HepG2 (cell line): Measurements from ENCODE around the gene DAB1. TPM values are rescaled to one million over a fixed set of nuclear protein-coding genes. Genes with fewer than 3 reads are reported as not detected.

Source experiments
- ATAC-seq: fragments of 200-7000 bp; cut with Tn5 transposase; 3 replicates; pipeline ENCODE4 v1.9.1; 2020; ENCODE audit warnings: mild to moderate bottlenecking, moderate library complexity
- BruUV-seq: library from RNA; stranded (reverse); fragments of 400-500 nt; replicated peaks from 2 replicates; lab custom pipeline; 2021; lab: Mats Ljungman, UMichigan
- CTCF ChIA-PET: fragments of 300-600 bp; formaldehyde crosslinking; extraction: SDS; loops from one replicate; lab custom pipeline; 2021; ENCODE audit warnings: low total read pairs, inconsistent platforms, low intra/inter-chr PET ratio; lab: Yijun Ruan, JAX
- POLR2A ChIA-PET: fragments of 350-600 bp; sonication (Branson Sonifier 250); formaldehyde crosslinking; loops from one replicate; lab custom pipeline; 2020; ENCODE audit warnings: antibody characterized with exemption, inconsistent platforms; lab: Yijun Ruan, JAX
- DNase-seq: peaks from one replicate; pipeline ENCODE4 v3.0.0-alpha.2; 2015; ENCODE audit warnings: low spot score
- FAIRE-seq: peaks from 3 replicates; lab custom pipeline; 2011; peaks lifted over from hg19 to GRCh38; lab: Jason Lieb, UNC
- H2AFZ ChIP-seq: one replicate; pipeline ENCODE4 v1.6.1; 2011; ENCODE audit warnings: low read length, inconsistent platforms
- H3K27ac ChIP-seq: fragments of 300-600 bp; 3 replicates; pipeline ENCODE4 v1.8.0; 2011; ENCODE audit warnings: mixed run types, mild to moderate bottlenecking, mixed read lengths, low read length, inconsistent platforms; ENCODE audit not compliant: insufficient read depth; ENCODE audit errors: extremely low read length
- H3K27me3 ChIP-seq, 2 experiments: fragments of 200-600 bp in 1 of 2; 2 replicates in 1 of 2; 3 replicates in 1 of 2; pipeline versions ENCODE4 v1.6.0 to v1.8.0; 2011; ENCODE audit warnings: low read length in 2 of 2, mild to moderate bottlenecking in 2 of 2, moderate library complexity in 2 of 2, inconsistent platforms in 1 of 2; ENCODE audit not compliant: insufficient read depth in 2 of 2, control insufficient read depth in 1 of 2
- H3K36me3 ChIP-seq, 2 experiments: fragments of 200-600 bp in 1 of 2; replicated peaks in 1 of 2; 2 replicates in 1 of 2; 3 replicates in 1 of 2; pipeline versions ENCODE4 v1.5.1 to v1.8.0; 2011; ENCODE audit warnings: low read length in 2 of 2, inconsistent platforms in 1 of 2; ENCODE audit not compliant: insufficient read depth in 2 of 2, control insufficient read depth in 1 of 2
- H3K4me1 ChIP-seq: 2 replicates; pipeline ENCODE4 v1.5.1; 2012; ENCODE audit warnings: low read length, inconsistent platforms; ENCODE audit not compliant: insufficient read depth
- H3K4me2 ChIP-seq: 2 replicates; pipeline ENCODE4 v1.6.0; 2011; ENCODE audit warnings: low read depth, low read length, inconsistent platforms
- H3K4me3 ChIP-seq, 3 experiments: fragments of 200-600 bp in 1 of 3; sonication (generic), shearing (Covaris generic) in 1 of 3; replicated peaks in 1 of 3; 2 replicates each; pipeline ENCODE4 v1.5.1; 2011 to 2016; ENCODE audit warnings: low read length in 3 of 3, inconsistent platforms in 2 of 3, low read depth in 2 of 3, mild to moderate bottlenecking in 2 of 3, control low read depth in 1 of 3, mixed read lengths in 1 of 3; ENCODE audit not compliant: insufficient read depth in 1 of 3
- H3K79me2 ChIP-seq: one replicate; pipeline ENCODE4 v1.6.1; 2011; ENCODE audit warnings: low read length, inconsistent platforms; ENCODE audit not compliant: insufficient read depth
- H3K9ac ChIP-seq: 2 replicates; pipeline ENCODE4 v1.6.0; 2011; ENCODE audit warnings: mild to moderate bottlenecking, low read depth, low read length, inconsistent platforms; ENCODE audit not compliant: insufficient read depth
- H3K9me3 ChIP-seq: 2 replicates; pipeline ENCODE4 v1.5.1; 2012; ENCODE audit warnings: mild to moderate bottlenecking, low read length
- H4K20me1 ChIP-seq: 2 replicates; pipeline ENCODE4 v1.6.0; 2011; ENCODE audit warnings: inconsistent platforms, mild to moderate bottlenecking, low read length, moderate library complexity; ENCODE audit not compliant: insufficient read depth
- CHD4 ChIP-seq: fragments of 200-600 bp; sonication (generic); IDR thresholded peaks from 2 replicates; pipeline ENCODE4 v1.7.0; 2017; ENCODE audit warnings: mild to moderate bottlenecking, low read length, borderline replicate concordance
- ZIK1 ChIP-seq: sonication (generic); formaldehyde crosslinking; IDR thresholded peaks from 2 replicates; pipeline ENCODE4 v1.5.0; 2020; ENCODE audit warnings: mild to moderate bottlenecking, low read depth, missing genetic modification reagents, borderline replicate concordance
- ZSCAN12 ChIP-seq: sonication (generic); formaldehyde crosslinking; IDR thresholded peaks from 2 replicates; pipeline ENCODE4 v1.9.0; 2021; ENCODE audit warnings: mild to moderate bottlenecking, missing genetic modification reagents
- WGBS: methylation state at CpG from one replicate; pipeline ENCODE4 v1.1.6; 2017; ENCODE audit warnings: low lambda C conversion rate; 5-methylcytosine and 5-hydroxymethylcytosine counted together
- in situ Hi-C: cut with HindIII; loops from 2 replicates; pipeline ENCODE4 v1.10.0; 2017; ENCODE audit warnings: low pct_unique_long_range_greater_than_20kb; ENCODE audit not compliant: extremely low pct_ligation_motif_present
- intact Hi-C: fragments of 100-400 bp; cut with micrococcal nuclease; formaldehyde crosslinking; loops from one replicate; pipeline ENCODE4 v1.10.0; 2022; ENCODE audit not compliant: unreplicated experiment
- polyA plus RNA-seq, 8 experiments: library from polyadenylated mRNA; depleted of rRNA in 3 of 8; stranded (reverse) in 7 of 8; unstranded in 1 of 8; fragments of >200 nt; fragmentation: Illumina TruSeq in 4 of 8; extraction: Trizol in 4 of 8; gene quantifications; 2 replicates each; pipeline versions ENCODE4 v1.2.1 to v1.2.3, GENCODE V29; 2011 to 2016; ENCODE audit warnings: low read depth in 4 of 8, missing spikeins in 1 of 8, mixed read lengths in 1 of 8; ENCODE audit not compliant: insufficient read depth in 1 of 8
- total RNA-seq, 5 experiments: library from RNA; depleted of rRNA; stranded (reverse); fragments of >200 nt; fragmentation: Illumina TruSeq; extraction: Trizol; gene quantifications; 2 replicates each; pipeline ENCODE4 v1.2.3, GENCODE V29; 2016; ENCODE audit warnings: low read depth in 1 of 5
- TF ChIP-seq, protein P1 (sequence below): sonication (generic); formaldehyde crosslinking; IDR thresholded peaks from 2 replicates; pipeline ENCODE4 v1.5.0; 2020; ENCODE audit warnings: mild to moderate bottlenecking, missing genetic modification reagents
- TF ChIP-seq, protein P2 (sequence below): sonication (generic); formaldehyde crosslinking; IDR thresholded peaks from 2 replicates; pipeline ENCODE4 v1.5.1; 2020; ENCODE audit warnings: mild to moderate bottlenecking, missing genetic modification reagents
- TF ChIP-seq, protein P3 (sequence below): sonication (generic); formaldehyde crosslinking; IDR thresholded peaks from 2 replicates; pipeline ENCODE4 v1.9.0; 2022; ENCODE audit warnings: missing genetic modification reagents, mild to moderate bottlenecking, borderline replicate concordance
- TF ChIP-seq, protein P4 (sequence below): sonication (generic); formaldehyde crosslinking; IDR thresholded peaks from 2 replicates; pipeline ENCODE4 v1.4.0; 2020; ENCODE audit warnings: low read depth, mild to moderate bottlenecking, missing genetic modification reagents

The DAB1 gene
- total and polyA plus RNA-seq, 2 of the 13 experiments (the other 11 are each of a cell fraction or from before 2014, with no cell fraction given) = 0.04 to 0.13 TPM

DNA sequence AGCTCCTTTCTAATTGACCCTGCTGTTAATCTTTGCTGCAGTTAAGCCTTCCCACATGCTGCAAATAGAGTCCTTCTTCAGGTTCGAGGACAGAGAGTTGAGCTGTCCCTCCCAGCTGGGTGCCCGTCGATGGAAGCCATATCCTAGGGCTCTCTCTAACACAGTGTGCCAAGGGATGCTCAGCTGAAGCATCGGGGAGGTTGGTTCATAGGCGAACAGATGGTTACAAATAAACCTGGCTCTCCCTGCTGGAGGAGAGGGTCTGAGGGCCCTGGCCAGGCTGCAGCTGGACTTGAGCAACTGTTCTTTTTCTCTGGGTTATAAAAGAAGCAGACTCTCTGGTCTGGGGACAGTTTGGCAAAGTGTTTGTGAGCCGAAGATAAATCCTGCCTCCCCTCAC lies 337.7 kb downstream of the DAB1 start:
- no peak overlapping the region for H3K9ac ChIP-seq
- no peaks in the 10 kb centered on the region for H3K36me3 ChIP-seq
- no peaks in the 10 kb centered on the region for H3K27me3 ChIP-seq
- H3K9me3 ChIP-seq = no peaks in the 10 kb centered on the region
- H3K27ac ChIP-seq = no peak overlapping the region
- no peak for DNase-seq
- H4K20me1 ChIP-seq = no peaks in the 10 kb centered on the region
- intact Hi-C loops = no loop called here
- CTCF ChIA-PET = no interaction called here
- POLR2A ChIA-PET = no interaction called here
- TF ChIP-seq, protein P1, sequence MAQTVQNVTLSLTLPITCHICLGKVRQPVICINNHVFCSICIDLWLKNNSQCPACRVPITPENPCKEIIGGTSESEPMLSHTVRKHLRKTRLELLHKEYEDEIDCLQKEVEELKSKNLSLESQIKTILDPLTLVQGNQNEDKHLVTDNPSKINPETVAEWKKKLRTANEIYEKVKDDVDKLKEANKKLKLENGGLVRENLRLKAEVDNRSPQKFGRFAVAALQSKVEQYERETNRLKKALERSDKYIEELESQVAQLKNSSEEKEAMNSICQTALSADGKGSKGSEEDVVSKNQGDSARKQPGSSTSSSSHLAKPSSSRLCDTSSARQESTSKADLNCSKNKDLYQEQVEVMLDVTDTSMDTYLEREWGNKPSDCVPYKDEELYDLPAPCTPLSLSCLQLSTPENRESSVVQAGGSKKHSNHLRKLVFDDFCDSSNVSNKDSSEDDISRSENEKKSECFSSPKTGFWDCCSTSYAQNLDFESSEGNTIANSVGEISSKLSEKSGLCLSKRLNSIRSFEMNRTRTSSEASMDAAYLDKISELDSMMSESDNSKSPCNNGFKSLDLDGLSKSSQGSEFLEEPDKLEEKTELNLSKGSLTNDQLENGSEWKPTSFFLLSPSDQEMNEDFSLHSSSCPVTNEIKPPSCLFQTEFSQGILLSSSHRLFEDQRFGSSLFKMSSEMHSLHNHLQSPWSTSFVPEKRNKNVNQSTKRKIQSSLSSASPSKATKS (CRISPR knock-in tag) = no peak
- TF ChIP-seq, protein P2, sequence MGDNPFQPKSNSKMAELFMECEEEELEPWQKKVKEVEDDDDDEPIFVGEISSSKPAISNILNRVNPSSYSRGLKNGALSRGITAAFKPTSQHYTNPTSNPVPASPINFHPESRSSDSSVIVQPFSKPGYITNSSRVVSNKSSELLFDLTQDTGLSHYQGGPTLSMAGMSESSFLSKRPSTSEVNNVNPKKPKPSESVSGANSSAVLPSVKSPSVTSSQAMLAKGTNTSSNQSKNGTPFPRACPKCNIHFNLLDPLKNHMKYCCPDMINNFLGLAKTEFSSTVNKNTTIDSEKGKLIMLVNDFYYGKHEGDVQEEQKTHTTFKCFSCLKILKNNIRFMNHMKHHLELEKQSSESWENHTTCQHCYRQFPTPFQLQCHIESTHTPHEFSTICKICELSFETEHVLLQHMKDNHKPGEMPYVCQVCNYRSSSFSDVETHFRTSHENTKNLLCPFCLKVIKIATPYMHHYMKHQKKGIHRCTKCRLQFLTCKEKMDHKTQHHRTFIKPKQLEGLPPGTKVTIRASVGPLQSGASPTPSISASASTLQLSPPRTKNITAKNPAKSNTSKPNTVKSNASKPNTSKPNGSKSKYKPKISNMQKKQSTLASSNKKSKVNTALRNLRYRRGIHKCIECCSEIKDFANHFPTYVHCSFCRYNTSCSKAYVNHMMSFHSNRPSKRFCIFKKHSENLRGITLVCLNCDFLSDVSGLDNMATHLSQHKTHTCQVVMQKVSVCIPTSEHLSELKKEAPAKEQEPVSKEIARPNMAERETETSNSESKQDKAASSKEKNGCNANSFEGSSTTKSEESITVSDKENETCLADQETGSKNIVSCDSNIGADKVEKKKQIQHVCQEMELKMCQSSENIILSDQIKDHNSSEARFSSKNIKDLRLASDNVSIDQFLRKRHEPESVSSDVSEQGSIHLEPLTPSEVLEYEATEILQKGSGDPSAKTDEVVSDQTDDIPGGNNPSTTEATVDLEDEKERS = no peak
- H2AFZ ChIP-seq = no peak overlapping the region
- no peak for FAIRE-seq
- no peak overlapping the region for H3K4me3 ChIP-seq
- no peak overlapping the region for H3K4me2 ChIP-seq
- ATAC-seq = no peak
- BruUV-seq = no TSS peak
- no peaks in the 10 kb centered on the region for H3K79me2 ChIP-seq
- in situ Hi-C loops = no loop called here
- H3K4me1 ChIP-seq = no peaks in the 10 kb centered on the region
- 0% methylated on average over 1 of the region's 6 CpGs for WGBS

DNA sequence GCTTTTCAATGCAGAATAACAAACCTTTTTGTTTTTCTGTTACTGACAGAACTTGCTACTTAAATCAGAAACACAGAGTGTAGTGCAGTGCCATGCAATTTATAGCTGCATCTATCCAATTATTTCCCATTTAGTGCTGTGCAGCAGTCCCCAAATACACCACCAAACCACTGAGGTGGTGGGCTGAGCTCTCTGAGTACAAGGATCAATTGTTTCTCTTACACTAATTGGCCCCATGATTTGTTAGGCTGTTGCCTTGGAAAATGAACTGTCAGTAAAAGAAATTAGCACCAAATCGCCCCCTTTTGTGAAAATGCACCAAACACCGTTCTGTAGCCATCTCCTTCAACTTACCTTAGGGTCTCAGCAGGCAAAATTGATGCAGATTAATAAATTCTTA lies 339.2 kb downstream of the DAB1 start:
- ChIA-PET CTCF (no interaction called here), POLR2A (no interaction called here)
- no peak overlapping the region for H3K4me3 ChIP-seq
- no peak overlapping the region for H3K9ac ChIP-seq
- no peak overlapping the region for H3K4me2 ChIP-seq
- H3K9me3 ChIP-seq = no peaks in the 10 kb centered on the region
- H2AFZ ChIP-seq = no peak overlapping the region
- WGBS = 33% methylated on average over 2 of the region's 2 CpGs
- H3K4me1 ChIP-seq = no peaks in the 10 kb centered on the region
- in situ Hi-C loops = no loop called here
- H3K27me3 ChIP-seq = no peaks in the 10 kb centered on the region
- no peaks in the 10 kb centered on the region for H3K36me3 ChIP-seq
- FAIRE-seq = no peak
- no peak for ATAC-seq
- no peaks in the 10 kb centered on the region for H3K79me2 ChIP-seq
- intact Hi-C loops = no loop called here
- H3K27ac ChIP-seq = no peak overlapping the region
- no peak for DNase-seq
- H4K20me1 ChIP-seq = no peaks in the 10 kb centered on the region
- no TSS peak for BruUV-seq
- TF ChIP-seq ZIK1 (CRISPR knock-in tag) = no peak
- TF ChIP-seq, protein P3, sequence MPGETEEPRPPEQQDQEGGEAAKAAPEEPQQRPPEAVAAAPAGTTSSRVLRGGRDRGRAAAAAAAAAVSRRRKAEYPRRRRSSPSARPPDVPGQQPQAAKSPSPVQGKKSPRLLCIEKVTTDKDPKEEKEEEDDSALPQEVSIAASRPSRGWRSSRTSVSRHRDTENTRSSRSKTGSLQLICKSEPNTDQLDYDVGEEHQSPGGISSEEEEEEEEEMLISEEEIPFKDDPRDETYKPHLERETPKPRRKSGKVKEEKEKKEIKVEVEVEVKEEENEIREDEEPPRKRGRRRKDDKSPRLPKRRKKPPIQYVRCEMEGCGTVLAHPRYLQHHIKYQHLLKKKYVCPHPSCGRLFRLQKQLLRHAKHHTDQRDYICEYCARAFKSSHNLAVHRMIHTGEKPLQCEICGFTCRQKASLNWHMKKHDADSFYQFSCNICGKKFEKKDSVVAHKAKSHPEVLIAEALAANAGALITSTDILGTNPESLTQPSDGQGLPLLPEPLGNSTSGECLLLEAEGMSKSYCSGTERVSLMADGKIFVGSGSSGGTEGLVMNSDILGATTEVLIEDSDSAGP (CRISPR knock-in tag) = no peak
- no peak for TF ChIP-seq ZSCAN12 (CRISPR knock-in tag)
- TF ChIP-seq, protein P4, sequence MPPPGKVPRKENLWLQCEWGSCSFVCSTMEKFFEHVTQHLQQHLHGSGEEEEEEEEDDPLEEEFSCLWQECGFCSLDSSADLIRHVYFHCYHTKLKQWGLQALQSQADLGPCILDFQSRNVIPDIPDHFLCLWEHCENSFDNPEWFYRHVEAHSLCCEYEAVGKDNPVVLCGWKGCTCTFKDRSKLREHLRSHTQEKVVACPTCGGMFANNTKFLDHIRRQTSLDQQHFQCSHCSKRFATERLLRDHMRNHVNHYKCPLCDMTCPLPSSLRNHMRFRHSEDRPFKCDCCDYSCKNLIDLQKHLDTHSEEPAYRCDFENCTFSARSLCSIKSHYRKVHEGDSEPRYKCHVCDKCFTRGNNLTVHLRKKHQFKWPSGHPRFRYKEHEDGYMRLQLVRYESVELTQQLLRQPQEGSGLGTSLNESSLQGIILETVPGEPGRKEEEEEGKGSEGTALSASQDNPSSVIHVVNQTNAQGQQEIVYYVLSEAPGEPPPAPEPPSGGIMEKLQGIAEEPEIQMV (CRISPR knock-in tag) = no peak
- TF ChIP-seq CHD4 = no peak
